Fibroblast of lung (primary cell): ENCODE data around the gene SMPD3.

ENCODE experiments used
- CTCF ChIP-seq, 2 donors: IDR thresholded peaks in 1 of 2; conservative IDR thresholded peaks in 1 of 2; 1 replicate in 1 of 2; 2 replicates in 1 of 2; pipeline ENCODE4 v1.5.1; 2011 to 2012; ENCODE audit warnings: low read length in 2 of 2, control low read depth in 1 of 2, inconsistent platforms in 1 of 2, low read depth in 1 of 2, mild to moderate bottlenecking in 1 of 2
- EZH2 ChIP-seq: IDR thresholded peaks from 2 replicates; pipeline ENCODE4 v1.5.1; 2012; ENCODE audit warnings: low read length, control low read depth, mild to moderate bottlenecking; ENCODE audit errors: missing control alignments

- no peak for TF ChIP-seq CTCF (conservative IDR thresholded peaks at IDR 0.05 in 1 of 2, IDR thresholded peaks at IDR 0.05 in 1 of 2; ENCODE audit: low read depth in 1 of 2, low read length in 2 of 2)
- no peak for TF ChIP-seq EZH2
Measured at GRCh38 chr16:68397710-68398201, 50.6 kb downstream of the SMPD3 start.
